Astrocyte (in vitro differentiated cells and primary cell): ENCODE measurements around the gene IL12RB2.

ENCODE experiments used
- EZH2 ChIP-seq: IDR thresholded peaks from 2 replicates; pipeline ENCODE4 v1.6.1; 2012; ENCODE audit warnings: mild to moderate bottlenecking, low read length, inconsistent platforms; ENCODE audit not compliant: insufficient read depth
- TF ChIP-seq, protein P1 (sequence below): IDR thresholded peaks from 2 replicates; pipeline ENCODE4 v1.5.1; 2011; ENCODE audit warnings: low read depth, mild to moderate bottlenecking, inconsistent platforms, low read length, moderate library complexity; ENCODE audit not compliant: insufficient read depth

DNA sequence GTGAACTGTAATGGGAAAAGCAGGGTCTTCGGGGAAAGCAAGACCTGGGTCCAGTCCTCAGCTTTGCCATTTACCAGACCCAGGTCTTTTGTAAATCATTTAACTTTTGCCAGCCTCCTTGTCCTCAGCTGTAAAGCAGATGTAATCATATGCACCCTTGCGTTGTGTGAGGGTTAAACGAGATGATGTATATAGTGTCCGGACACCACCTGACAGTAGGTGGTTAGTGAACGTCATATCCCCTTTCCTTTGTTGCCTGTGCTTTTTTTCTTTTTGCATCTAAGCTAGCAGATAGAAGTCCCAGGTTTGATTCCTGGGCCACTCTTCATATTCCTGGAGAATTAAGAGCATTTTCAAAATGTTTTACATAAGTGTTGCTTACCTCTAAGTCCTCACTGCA is 28.5 kb downstream of the IL12RB2 start:
- TF ChIP-seq, protein P1, sequence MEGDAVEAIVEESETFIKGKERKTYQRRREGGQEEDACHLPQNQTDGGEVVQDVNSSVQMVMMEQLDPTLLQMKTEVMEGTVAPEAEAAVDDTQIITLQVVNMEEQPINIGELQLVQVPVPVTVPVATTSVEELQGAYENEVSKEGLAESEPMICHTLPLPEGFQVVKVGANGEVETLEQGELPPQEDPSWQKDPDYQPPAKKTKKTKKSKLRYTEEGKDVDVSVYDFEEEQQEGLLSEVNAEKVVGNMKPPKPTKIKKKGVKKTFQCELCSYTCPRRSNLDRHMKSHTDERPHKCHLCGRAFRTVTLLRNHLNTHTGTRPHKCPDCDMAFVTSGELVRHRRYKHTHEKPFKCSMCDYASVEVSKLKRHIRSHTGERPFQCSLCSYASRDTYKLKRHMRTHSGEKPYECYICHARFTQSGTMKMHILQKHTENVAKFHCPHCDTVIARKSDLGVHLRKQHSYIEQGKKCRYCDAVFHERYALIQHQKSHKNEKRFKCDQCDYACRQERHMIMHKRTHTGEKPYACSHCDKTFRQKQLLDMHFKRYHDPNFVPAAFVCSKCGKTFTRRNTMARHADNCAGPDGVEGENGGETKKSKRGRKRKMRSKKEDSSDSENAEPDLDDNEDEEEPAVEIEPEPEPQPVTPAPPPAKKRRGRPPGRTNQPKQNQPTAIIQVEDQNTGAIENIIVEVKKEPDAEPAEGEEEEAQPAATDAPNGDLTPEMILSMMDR, result no peak
- TF ChIP-seq EZH2, result no peak
